Measurements from ENCODE around the gene PLCD1.
"Not testable (repeated sequence)": the region's sequence is repeated elsewhere in the genome, so short reads cannot be mapped to it uniquely, and the experiment has no call there.

The PLCD1 gene

DNA sequence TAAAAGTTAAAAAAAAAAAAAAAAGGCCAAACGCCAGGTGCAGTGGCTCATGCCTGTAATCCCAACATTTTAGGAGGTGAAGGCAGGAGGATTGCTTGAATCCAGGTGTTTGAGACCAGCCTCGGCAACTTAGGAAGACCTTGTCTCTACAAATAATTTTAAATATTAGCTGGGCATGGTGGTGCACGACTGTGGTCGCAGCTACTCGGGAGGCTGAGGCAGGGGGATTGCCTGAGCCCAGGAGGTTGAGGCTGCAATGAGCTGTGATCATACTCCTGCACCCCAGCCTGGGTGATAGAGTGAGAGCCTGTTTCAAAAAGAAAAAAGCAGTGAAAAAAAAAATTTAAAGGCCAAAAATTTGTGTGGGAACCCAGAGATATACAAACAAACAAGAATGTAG lies 6.8 kb upstream of the PLCD1 start:
- DNase-seq: no peak

DNA sequence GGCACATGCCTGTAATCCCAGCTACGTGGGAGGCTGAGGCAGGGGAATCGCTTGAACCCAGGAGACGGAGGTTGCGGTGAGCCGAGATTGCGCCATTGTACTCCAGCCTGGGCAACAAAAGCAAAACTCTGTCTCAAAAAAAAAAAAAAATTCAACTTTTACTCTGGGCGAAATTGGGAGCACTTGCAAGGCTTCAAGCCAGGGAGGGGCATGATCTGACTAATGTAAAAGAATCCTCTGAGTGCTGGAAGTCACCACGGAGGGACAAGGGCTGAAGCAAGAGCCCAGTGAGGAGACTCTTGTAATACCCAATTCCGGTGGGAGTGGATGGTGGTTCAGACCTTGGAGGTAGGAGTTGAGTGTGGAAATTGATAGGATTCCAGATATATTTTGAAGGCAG lies 4.9 kb upstream of the PLCD1 start:
- DNase-seq: not testable (repeated sequence)

DNA sequence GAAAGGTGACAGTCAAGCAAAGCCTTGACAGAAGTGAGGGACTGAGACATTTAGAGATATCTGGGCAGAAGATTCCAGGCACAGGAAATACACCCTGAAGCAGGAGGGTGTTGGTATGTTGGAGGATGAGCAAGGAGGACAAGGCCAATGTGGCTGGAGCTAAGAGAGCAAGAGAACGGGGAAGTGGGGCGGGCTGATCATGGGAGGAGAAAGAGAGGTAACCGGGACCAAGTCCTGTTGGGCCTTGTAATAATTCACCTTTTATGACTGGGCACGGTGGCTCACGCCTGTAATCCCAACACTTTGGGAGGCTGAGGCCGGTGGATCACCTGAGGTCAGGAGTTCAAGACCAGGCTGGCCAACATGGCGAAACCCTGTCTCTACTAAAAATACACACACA lies 4.1 kb upstream of the PLCD1 start:
- DNase-seq: not testable (repeated sequence)

DNA sequence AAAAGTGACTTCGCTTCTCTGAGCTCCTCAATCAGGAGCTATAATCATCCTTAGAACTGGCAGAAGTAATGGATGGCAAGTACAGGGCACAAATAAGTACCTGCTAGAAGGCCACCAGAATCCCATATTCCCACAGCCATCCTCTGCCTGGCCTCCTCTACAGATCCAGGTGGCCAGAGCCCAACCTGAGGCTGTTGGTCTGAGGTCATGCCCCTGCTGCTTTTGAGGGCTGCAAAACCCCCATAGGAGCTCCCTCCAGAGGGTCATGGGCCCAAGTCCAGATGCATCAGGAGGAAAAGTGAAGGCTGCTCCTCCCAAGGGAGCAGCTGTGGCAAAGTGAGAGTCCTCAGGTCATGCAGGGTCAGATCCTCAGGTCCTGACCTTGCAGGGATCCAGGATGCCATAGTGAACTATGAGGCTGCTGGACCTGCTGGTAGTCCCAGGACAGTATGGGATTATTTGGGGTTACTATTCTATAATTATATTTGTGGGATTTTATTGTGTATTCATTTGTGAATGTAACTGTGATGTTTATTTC lies 3.0 kb upstream of the PLCD1 start:
- no peak for DNase-seq

DNA sequence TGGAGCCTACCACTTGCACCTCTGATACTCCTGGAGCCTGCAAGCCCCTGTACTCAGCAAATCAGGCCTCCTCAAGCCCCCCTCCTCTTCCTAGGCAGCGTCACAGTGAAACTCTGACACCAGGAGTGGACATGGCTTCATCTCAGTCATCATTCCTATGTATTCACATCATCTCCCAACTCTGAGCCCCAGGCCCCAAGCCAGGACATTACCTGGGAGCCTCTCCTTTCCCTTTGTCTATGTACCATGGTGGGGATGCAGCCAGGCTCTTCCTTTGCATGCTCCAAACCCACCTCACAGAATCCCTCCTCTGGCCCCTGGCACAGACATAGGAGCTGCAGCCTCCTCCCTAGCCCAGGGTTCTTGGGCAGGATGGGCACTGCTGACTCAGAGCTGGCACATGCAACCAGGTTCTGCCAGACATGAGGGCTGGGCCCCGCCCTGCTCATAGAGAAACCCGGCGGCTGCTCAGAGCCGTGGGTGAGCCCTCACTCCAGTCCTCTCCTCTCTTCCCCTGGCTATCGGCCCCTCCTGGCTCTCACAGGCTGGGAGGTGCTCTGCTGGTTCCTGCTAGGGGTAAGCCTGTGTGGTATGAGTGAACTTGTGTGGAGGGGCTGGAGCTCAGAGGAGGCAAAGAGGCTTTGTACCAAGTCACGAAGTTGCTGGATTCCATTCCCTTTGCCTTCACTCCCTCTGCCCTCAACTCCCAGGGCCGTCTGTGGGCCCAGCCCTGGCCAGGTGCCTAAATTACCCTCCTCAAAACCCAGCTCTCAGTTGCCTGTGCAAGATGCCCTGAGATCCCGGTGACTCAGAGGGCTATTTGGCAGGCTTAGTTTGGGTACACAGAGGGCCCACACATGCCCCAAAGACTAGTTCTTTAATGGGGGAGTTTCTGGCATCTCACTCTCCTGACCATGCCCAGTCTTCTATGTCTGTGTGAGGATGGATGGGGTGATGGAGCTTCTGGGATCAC lies 1.9 kb upstream of the PLCD1 start:
- peak; percentile 63 for DNase-seq

DNA sequence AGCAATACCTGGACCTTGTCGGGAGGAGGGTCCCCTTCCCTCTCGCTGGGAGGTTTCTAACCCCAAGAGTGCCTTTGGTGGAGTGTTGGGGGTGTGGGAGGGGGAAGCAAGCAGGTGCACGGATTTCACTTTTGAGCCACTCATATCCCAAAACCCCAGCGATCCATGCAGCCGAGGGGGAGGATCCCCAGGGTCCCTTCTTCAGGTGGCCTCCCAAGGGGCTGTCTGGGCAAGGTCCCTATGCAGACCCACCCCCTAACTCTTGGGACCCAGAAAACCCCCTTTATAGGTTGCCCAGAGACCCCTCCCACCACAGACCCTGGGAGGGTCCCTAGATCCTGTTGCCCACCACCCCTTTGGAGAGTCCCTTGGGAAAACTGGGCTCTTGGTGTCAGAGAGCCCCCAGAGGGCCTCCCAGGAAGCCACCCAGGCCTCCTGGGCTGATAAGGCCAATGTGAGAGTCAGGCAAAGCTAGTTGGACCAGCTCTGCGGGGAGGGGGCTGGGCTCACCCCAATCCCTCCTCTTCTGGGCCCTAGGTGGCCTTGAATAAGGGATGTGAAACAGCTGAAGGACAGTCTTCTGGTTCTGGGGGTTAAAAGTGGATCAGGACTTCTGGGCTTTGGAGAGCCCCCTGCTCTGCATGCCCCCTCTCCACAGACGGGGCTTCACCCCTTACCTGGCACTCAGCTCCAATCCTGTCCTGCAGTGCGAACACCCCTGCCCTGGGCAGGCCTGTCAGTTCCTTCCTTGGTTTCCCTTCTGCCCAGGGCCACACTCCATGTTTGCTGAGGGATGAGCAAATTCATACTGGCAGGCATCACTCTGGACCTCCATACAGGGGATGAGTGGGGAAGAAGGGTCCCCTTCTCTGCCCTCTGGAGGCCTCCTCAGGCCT lies 932 bp upstream of the PLCD1 start:
- no peak for DNase-seq

DNA sequence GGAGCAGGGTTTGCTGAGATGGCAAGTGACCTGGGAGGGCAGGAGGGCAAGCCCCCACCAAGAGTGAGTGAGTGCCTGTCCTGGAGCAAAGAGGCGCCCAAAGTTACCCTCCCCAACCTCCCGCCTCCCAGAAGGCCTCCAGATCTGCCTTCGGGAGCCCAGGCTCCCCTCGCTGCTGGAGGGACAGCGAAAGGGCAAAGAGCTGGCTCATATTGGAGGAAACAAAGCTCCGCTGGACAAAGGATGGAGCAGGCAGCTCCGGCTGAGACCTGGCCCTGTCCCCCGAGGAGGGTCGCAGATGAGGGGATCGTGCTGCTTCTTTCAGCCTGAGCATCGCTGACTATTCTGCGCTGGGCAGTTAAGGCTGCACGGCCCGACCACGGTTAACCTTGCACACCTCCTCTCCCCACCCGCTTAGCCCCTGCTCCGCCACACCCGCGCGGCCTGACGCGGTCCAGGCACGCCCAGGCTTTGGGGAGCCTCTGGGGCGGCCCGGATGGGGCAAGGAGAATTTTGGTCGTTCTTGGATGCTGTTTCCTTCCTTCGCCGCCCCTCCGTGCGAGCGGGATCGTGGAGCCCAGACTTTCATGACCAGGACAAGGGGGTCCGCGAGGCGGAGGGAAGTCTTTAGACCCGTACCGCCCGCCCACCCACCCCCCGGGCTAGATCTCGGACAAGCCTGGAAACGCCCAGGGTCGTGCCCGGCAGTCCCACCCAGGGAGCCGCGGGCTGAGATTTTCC lies 651 bp downstream of the PLCD1 start:
- DNase-seq: no peak

DNA sequence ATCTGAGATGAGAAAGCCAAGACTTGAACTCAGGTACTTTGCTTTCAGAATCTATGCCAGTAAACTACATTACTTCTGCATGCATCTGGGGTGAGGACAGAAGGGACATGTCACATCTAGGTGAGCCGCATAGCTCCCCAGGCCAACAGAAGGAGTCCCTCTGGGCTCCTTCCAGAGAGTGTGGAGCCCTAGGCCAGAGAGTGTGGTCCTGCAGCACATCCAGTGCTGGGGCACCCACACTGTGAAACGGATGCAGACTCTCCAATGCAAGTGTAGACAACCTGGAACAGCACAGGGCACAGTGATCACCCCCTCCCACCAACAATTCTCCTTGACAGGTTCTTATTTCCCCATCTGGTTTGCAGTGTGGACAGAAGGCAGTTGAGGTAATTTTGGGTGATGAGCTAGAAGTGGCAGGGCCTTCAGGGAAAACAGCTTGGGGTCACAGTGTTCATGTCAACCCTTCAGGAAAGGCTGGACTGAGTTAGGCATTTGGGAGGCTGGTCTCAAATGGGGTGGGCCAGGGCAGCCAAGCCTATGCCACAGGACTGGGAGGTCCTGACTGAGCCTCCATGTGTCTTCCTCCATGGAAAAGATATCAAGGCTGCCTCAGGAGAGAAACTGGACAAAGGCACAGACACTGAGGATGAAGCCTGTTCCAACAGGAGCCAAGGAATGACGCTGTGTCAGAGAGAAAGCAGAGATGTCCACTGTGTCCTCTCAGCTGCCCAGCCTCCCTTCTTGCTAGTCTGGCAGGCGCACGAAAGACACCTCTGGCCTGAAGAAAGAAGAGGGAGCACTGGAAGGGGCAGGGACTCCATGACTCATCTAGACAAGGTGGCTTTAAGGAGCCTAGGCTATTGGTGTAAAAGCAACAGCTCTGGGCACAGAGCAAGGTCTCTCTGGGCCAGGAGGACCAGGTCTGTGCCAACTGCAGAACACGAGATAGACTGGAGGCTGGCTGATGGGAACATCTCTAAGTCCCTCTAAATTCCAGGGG lies 1.7 kb downstream of the PLCD1 start:
- no peak for DNase-seq

DNA sequence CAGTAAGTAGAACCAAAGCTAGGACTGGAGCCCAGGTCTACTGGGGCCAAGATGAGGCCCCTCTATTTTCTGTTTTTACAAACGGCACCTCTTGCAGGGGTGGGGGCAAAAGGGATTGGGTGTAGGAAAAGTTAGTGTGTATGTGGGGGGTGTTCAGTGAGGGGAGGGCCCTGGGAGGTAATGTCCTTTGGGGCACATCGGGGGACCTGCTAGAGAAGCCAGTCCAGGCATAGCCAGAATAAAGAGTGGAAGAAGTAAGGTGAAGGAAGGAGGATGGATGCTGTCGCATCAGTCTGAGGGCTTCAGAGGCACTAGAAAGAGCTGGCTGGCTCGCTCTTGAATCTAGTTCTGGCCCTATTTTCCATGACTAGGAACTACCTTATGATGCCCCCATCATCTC lies 2.6 kb downstream of the PLCD1 start:
- no peak for DNase-seq

DNA sequence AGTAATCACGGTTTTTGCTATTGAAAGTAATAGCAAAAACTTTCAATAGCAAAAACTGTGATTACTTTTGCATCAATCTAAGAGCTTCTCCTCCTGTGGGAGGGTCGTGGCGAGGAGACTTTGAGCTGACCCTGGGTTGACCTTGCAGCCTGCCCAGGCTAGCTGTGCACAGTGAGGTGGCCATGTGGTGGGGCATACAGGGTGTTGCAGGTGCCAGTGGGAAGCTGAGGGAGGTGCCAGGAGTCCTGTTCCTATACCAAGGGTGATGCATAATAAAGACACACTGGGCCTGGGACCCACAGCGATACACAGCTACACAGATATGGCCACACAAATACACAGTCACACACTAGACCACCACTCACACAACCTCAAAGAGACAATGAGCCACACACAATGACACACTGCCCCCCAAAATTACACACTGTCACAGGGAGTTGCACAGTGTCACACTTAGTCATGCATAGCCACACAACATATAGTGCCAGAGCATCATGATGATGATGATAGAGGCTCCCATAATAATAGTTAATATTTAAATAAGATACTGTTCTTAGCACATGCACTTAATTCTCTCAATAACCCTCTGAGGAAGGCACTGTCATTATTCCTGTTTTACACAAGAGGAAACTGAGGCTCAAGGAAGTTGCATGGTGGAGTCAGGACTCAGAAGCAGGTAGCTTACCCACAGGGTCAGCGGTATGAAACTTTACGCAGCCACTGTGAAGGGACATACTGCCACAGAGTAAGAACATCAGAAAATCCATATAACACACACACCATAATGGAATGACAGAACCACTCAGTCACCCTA lies 6.3 kb downstream of the PLCD1 start:
- peak; percentile 17 for DNase-seq

DNA sequence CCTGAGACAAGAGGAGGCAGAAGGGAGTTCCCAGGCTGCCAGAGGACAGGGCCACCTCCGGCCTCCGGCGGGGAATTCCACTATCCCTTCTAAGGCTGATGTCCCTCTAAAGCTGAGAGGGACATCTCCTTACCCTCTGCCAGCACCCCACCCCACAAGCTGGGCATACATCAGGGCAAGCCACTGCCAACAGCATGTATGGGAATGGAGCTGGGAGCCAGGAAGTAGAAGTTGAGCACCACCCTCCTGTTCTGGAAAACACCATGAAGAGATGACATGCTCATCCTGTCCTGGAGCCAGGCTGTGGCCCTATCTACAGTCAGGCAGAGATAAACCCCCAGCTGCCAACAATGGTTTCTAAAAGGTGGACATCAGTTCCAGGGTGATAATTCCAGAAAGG lies 7.1 kb downstream of the PLCD1 start:
- DNase-seq: peak; percentile 16

DNA sequence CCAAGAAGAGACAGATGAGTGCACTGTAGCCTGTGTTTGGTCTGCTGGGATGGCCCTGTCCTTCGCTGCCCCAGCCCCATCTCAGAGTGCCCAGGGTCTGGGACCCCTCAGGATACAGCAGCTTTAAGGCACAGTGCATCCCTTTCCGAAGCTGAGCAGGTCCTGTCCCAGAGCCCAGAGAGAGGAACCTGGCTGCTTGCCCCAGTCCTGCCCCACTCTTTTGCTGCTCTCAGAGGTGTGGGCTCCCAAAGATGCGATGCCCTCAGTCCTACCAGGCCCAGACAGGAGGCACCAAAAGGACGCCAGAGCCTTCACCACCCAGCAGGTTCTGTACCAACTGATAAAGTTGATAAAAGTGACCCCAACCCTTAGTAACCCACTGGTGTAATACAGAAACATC lies 8.2 kb downstream of the PLCD1 start:
- no peak for DNase-seq

DNA sequence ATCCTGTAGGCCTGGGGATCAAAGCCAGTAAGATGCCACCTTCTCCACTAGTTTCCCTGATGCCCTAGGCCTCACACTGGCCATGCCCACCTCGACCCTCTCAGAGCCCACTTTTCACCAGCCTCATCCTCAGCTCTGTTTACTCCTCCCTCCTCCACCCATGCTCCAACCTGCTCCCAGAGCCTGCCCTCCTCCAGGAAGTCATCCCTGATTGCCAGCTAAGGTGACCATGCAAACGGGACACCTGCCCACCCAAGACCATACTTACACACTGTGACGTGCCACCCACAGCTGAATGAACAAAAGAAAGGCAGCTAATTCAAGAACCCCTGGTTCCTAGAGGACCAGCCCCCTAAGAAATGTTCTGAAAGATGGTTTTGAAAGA lies 9.1 kb downstream of the PLCD1 start:
- DNase-seq: no peak

DNA sequence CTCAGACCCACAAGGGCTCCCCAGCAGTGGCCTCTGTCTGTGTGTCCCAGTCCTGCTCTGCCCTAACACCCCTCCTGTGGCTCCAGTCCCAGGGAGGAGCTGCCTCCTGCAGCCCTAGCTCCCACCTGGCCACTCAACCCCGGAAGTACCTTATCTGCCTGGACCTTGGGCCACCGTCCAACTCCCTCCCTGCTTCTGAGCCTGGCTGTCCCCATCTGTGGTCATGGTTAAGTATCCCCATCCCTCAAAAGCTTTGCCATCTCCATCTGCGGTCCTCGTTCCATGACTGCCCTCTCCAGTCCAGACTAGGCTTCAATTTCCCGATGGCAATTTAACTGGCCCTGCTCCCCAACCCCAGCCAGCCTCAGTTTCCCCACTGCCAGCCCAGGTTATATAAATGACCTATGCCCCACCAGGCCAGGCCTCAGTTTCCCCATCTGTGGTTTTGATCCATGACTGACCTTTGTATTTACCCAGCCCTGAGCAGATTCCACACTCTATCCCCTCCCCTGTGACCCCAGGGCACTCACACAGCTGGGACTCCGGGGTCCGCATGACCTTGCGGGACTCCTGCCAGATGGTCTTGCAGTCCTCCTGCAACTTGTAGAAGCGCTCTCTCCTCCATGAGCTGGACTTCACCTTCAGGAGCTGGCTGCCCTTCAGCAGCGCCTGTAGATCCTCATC lies 9.6 kb downstream of the PLCD1 start:
- DNase-seq: no peak

DNA sequence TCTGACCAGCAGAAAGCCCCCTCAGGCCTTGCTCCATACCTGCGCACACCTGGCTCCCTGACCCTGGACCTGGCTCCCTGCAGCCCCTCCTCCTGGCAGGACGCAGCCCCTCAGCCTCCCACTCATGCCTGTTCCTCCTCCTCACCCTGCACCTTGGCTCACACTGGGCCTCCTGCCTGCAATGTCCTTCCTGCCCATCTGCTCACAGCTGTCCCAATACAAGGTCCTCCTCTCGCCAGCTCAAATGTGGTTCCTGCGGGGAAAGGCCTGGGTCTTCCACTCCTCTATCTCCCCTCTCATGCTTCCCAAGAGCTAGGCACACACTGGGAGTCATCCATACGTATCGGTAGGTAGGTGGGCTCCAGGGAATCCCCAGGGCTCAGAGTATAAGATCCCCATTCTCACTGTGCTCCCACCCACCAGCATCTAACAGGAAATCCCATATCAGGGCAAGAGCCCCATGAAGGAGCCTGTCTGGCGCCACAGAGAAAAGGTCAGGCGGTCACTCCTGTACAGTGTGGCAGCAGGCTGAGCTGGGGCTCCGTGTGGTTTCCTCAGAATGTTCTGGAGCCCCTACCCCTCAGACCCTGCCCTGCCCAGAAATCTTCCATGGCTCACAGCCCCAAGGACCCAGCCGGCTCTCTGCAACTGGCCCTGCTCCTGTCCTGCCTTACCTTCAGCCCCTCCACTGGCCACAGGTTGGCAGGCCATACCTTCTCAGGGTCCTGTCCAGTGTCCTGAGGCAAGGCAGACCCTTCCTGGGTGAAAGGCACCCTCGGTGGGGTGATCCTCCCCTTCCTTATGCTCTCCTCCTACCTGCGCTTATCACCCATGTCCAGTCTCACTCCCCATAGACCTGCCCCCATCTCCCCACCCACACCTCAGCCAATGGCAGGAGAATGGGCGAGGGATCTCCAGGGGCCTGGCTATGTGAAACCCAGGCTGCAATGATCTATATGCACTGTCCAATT lies 10.9 kb downstream of the PLCD1 start:
- DNase-seq: peak; percentile 10

DNA sequence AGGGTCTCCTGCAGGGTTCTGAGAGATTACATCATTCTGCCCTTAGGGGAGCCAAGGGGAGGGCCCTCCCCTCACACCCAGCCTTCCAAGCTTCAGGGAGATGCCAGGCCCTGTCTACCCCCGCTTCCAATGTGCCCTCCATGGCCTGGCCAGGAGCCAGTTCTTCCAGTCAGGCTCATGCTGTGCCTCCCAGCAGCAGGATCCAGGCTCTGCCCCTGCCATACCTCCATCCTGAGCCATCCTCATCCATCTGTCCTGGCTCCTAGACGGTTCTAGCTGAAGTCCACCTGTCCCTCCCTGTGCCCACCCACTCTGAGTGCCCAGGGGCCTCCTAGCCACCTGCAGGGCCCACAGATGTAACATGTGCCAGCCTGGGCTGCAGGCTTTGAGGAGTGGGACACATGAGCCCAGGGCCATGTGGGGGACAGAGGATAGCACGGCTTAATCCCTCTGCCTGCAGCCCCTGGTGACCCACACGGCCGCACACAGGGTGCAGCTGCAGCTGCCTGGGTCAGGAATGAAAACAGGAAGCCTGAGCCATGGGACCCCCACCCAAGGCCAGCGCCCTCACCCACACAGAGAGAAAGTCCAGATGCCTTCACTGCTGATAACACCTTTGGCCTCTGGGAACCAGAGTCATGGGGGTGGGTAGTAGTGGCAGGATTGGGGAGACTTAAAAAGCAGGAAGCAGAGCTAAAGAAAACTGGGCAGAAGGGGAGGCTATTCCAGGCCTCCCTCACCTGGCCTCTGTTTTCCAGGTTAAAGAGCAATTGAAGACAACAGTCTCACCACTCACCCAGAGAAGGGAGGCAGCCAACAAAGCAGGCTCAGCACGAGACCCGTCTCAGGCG lies 11.8 kb downstream of the PLCD1 start:
- peak; percentile 9 for DNase-seq

DNA sequence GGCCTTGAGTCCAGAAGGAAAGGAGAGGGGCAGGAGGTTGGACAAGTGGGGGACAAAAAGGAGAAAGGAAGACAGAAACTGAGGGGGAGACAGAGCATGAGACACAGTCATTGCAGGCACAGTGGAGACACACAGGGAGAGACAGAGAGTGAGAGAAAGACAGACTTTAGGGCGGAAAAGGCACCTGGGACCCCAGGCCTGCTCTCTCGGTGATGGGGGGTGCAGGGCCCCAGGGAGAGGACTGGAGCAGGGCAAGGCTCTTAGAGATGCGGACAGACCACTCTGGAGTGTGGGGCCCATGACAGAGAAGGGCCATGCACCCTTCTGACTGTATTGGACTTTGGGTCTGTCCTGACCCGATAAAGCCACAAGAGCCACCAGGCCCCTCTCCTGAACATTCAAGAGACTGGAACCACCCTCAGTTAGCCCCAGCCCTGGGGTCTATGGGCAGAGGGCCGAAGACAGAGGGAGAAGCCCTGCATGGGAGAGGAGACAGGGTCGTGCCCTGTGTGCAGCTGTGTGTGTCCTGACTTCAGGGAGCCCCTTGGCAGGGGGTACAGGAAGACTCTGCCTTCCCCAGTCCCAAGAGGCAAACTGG lies 12.5 kb downstream of the PLCD1 start:
- DNase-seq: peak; percentile 10

Measured in activated T-cell treated with anti-CD3 and anti-CD28 coated beads, Interleukin-2, amount 50 U/mL, for 1 hour (primary cell).